NCI-H345 treated with DMSO at 0.1 percent for 48 hours (cell line): ENCODE measurements around the gene UST.
A peak's percentile ranks its signal among the peaks of the same experiment; 100 is the strongest.
"Not testable (repeated sequence)": the region's sequence is repeated elsewhere in the genome, so short reads cannot be mapped to it uniquely, and the experiment has no call there.

ENCODE experiments used
- DNase-seq: peaks from one replicate; lab custom pipeline; 2025; ENCODE audit not compliant: unreplicated experiment; lab: John Stamatoyannopoulos, UW

The UST gene

DNA sequence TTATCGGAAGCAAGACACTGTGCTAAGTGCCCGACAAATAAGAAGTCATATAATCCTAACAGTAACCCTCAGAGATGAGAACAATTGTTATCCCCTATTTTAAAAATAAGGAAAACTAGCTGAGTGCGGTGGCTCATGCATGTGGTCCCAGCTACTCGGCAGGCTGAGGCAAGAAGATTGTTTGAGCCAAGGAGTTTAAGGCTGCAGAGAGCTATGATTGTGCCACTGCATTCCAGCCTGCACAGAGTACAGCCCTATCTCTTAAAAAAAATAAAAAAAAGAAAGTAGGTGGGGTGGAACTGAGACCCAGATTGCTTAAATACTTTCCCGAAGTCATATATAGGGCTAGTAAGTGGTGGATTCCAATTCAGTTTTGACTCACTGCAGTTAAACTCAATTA, 84.7 kb downstream of the UST start:
- DNase-seq = no peak

DNA sequence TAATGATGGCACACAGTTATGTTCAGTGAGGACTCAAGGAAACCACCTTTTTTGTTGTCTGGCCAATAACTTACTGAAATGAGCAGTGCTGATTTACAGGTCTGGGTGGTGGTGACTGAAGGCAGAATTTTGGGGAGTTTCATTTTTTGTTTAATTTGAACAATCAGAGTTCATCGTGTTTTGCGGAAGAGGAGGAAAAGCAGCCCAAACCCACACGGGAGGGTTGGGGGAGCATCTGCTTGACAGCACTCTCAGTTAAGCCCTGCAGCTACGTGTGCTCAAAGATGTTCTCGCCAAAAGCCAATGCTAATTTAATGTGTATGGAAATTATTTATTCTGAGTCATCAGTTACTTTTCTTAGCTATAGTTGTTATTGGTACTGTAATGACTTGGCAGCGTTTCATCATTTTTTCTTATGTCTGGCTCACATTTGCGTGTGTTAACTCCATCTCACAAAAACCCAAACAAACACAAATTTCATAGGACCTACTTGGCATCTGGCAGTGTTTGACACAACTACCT, 89.2 kb downstream of the UST start:
- DNase-seq = no peak

DNA sequence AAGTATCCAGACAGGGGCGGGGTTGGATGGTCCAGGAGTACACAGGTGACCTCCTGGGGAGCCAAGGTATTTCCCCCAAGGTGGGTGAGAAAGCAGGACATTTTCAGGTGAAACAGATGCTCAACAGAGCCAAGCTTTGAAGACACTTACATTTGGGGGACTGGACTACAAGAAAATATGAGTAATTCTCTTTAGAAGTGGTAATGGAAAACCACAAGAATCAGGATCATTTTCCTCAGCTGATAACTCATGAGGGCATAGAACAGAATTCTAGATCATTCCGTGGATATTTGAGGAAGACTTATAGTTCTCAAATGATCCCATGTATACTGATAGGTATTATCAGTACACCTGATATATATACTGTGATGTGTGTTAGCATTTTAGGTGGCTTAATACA, 89.9 kb downstream of the UST start:
- DNase-seq = no peak

DNA sequence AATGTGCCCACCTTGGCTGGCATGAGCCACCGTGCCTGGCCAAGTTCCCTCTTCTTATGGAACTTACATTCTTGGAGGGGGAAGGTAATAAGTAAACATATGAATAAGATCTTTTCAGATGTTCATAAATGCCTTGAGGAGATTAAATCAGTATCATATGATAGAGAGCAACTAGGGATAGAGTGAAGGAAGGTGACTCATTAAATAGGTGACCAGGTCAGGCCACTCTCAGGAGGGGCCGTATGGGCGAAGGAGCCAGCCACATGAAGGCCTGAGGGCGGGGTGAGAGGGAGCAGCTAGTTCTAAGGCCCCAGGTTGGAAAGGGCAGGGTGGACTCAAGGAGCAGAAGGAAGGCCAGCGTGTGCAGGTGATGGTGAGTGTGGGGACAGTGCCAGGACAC, 91.1 kb downstream of the UST start:
- DNase-seq = no peak

DNA sequence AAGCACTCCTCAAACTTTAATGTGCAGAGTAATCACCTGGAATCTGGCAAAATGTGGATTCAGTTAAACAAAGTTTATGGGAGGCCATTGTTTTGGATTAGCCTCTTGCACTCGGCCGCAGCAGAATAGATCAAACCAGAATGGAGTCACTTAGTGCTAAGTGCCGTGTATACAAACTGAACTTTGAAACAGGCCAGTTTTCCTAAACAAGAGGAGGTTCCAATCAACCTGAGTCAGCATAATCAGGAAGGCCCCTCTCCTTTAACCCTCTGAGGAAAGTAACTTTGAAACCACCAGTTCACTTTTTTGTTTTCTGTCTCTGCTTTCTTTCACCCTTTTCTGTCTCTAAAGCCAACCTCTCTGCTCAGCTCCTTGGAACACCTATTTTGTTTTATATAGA, 92.2 kb downstream of the UST start:
- no peak for DNase-seq

DNA sequence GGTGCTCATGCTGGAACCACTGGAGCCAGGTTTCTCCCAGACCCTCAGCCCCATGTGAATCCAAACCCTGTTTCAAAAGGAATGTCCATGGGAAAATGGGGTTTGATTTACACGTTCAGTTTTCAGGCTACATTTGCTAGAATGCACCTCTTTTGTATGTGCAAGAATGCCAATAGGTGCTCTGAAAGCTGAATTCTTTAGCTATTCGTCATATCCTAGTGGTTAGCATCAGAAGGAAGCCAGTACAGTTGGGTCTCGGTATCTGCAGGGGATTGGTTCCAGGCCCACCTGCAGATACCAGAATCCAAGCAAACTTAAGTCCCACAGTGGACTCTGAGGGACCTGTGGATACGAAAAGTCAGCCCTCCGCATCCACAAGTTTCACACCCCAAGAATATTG, 93.4 kb downstream of the UST start:
- DNase-seq = no peak

DNA sequence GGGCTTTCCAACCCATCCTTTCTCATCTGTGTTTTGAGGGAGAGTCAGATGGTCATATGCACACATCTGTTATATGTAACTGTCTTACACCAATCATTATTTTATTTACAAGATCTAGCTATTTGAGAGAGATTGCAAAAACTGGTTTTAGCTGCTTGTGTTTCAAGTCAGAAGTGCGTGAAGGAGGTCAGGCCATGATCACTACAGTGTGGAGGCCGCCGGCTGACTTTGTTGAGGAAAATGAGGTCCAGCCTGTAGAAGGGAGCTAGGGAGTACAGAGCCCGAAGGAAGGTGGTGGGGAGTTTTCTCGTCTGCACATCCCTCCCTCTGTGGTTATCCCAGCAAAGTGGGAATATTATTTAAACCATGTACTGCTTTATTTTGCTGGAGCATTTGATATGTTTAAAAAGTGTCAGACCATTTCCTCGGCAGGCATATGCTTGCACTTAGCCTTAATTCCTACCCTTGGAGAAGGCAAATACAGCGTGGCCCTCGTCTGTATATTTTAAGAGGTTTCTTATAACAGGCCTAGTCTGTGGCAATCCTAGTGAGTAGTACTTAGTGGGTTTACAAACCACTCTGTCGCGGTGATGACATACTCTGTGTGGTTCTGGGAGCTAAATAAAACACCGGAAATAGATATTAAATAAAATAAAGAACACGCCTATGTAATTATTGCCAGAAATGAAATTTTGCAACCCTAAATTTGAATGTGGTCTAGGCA, 95.6 kb downstream of the UST start:
- DNase-seq = no peak

DNA sequence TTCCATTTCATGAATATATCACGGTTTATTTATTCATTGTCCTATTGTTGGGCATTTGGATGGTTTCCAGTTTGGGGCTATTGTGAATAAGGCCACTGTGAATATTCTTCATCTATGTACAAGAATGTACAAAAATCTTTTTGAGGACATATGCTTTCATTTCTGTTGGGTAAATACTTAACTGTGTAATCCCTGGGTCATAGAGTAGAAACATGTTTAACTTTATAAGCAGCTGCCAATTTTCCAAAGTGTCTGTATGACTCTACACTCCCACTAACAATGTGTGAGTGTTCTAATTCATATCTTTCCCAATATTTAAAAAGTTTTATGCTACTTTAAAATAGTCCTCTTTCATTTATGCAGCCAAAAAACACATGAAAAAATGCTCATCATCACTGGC, 98.6 kb downstream of the UST start:
- DNase-seq = no peak

DNA sequence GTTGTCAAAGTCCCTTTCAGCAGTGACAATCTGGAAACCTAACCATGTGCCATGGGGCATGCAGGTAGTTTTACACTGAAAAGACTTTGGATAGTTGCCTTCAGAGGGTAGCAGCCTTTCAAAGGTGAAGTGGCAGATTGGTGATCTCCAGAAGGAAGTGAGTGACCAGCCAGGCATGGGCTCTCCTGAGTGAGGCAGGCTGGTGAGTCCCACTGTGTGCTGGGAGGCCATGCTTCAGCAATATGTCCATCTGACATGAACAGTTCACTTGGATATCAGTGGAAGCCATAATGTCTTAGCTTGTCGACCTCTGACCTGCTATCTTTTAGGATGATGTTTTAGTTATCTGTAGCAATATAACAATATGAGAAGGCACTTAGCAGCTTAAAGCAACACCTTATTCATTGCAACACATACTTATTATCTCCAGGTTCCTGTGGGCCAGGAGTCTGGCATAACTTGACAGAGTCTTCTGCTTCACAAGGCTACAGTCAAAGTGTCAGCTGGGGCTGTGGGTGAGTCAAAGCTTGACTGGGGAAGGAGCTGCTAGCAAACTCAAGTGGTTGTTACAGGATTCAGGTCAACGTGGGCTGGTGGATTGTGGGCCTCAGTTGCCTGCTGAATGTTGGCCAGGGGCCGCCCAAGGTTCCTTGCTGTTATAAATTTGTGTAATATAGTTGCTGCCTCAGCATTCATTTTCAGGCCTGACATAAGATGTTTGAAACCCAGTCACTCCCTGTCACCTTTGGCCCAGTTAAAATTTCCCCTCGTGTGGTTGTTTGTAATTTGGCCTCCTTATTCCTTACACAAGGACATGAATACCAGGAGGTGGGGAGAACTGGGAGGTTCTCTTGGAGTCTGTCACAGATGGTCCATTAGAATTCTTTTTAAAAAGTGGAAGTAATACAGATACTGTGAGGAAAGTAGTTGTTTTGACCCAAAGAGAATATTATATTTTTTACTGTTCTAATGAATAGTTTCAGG, 100.2 kb downstream of the UST start:
- no peak for DNase-seq

DNA sequence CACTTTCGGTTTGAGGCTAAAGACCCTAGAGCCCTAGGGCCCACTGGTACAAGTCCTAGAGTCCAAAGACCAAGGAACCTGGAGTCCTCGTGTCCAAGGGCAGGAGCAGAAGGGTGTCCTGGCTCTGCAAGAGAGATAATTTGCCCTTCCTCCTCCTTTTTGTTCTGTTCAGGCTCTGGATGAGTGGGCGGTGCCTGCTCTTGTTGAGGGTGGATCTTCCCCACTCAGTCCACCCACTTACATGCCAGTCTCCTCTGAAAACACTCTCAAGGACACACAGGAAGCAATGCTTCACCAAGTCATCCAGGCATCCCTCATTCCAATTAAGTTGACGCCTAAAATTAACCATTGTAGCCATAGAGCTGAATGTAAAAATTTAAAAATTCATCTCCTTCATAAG, 102.1 kb downstream of the UST start:
- DNase-seq = no peak

DNA sequence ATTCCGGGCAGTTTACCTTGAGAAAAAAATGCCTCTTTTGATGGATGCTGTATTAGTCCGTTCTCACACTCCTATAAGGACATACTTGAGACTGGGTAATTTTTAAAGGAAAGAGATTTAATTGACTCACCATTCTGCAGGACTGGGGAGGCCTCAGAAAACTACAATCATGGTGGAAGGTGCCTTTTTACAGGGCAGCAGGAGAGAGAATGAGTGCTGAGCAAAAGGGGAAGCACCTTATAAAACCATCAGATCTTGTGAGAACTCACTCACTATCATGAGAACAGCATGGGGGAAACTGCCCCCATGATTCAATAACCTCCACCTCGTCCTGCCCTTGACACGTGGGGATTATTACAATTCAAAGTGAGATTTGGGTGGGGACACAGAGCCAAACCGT, 102.6 kb downstream of the UST start:
- DNase-seq = not testable (repeated sequence)

DNA sequence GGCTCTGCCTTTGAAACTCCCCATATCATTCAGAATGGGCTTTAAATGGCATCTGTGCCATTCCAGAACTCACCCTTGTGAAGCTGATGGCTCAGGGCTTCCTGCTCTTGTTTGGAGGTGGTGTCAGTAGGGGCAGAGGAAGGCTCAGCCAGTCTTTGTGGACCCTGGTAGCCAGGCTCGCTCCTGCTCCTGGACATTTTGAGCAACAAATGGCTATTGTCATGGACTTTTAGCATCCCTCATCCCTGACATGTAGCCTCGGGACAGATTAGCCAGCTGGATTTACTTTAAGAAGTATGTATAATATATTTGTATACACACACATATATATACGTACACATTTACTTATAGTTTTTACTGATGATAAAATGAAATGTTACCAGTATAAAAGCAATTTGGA, 104.1 kb downstream of the UST start:
- DNase-seq = no peak

DNA sequence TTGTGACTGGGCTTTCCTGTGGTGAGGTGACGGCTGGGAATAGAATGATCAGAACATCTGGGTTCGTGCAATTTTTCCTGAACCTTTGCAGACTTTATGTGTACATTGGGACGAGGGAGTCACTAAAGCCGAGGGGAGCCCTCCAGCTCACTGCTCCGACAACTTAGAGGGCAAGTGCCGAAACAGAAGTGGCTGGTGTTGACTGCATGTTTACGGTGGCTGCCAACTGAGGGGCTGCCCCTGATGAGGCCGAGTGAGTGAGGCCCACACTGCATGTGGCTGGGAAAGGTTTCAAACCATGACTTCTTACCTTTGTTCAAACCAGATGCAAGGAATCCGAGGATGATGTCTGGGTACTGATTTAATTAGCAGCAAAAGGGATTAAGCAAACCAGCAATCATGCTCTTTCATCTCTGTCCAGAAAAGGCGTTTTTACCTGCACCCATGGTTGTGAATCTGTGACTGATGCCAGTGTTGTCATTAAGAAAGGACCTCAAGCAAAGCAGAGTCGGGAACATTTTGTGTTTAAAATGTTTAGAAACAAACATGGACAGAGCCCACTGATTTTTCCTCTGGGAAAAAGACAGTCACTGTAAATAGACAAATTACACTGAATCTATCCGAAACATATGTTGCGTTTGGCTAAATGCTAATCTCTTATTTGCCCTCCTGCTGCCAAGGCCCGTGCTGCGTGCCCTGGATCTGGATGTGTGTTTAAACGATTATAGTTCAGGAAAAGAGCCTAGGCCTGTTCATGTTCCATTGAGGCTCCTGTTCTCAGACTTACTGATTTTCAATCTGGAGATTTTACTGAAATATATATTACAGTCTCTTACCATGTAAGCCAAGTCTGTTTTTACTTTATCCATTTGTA, 105.1 kb downstream of the UST start:
- no peak for DNase-seq

DNA sequence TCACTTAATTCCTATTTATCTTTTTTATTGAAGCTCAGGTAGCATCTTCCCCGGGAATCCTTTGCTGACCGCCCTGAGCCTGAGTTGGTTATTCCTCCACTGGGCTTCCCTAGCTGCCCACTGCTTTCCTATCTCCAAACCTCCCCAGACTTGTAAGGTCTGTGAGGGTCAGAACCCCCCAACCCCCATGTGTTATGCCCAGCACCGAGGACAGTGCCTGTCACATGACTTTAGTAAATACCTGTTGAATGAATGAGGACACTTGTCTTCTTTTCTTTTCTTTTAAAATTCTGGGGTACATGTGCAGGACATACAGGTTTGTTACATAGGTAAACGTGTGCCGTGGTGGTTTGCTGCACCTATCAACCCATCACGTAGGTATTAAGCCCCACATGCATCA, 105.9 kb downstream of the UST start:
- DNase-seq = no peak

DNA sequence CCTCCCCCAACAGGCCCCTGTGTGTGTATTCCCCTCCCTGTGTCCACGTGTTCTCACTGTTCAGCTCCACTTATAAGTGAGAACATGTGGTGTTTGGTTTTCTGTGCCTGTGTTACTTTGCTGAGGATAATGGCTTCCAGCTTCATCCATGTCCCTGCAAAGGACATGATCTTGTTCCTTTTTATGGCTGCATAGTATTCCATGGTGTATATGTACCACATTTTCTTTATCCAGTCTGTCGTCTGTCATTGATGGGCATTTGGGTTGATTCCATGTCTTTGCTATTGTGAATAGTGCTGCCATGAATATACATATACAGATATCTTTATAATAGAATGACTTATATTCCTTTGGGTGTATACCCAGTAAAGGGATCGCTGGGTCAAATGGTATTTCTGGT, 106.3 kb downstream of the UST start:
- not testable (repeated sequence) for DNase-seq

DNA sequence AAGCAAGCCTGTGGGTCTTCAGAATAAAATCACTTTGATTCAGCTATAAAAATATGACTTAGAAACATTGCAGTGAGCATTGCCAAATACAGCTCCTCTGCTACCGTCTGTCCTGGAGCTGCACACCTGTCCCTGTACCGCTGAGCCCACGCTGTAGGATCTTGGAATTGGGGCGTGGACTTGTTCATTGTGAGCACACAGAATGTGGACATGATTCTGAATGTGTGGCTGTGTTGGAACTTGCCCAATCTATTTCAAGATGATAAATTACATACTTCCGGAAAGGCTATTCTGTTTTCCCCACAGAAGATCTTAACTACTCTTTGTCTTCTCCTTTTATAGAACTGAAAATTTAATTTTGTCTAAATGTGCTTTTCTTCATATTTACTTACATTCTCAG, 107.3 kb downstream of the UST start:
- peak; percentile 19 for DNase-seq

DNA sequence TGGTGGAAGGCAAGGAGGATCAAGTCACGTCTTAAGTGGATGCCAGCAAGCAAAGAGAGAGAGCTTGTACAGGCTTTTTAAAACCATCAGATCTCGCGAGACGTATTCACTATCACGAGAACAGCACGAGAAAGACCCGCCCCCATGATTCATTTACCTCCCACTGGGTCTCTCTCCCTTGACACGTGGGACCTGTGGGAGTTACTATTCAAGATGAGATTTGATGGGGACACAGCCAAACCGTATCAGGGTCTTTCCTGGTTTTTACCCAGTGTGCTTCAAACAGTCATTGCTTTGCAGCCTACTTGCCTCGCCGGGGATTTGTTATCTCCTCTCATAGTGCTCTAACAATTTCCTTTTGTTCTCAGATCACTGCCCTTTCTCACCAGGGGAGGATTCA, 108.2 kb downstream of the UST start:
- DNase-seq = no peak

DNA sequence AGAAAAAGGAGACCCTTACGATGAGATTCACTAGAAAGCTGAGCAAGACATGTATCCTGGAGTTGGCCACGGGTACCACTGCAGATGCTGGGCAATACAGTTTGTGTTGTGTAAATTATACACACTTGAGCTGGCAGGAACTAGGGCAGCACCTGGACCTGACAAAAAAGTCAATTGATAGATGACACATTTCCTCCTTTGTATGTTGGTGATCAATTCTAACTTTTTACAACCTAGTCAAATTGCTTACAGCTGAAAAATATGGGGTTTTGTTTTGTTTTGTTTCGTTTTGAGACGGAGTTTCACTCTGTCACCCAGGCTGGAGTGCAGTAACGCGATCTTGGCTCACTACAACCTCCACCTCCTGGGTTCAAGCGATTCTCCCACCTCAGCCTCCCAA, 108.9 kb downstream of the UST start:
- DNase-seq = no peak

DNA sequence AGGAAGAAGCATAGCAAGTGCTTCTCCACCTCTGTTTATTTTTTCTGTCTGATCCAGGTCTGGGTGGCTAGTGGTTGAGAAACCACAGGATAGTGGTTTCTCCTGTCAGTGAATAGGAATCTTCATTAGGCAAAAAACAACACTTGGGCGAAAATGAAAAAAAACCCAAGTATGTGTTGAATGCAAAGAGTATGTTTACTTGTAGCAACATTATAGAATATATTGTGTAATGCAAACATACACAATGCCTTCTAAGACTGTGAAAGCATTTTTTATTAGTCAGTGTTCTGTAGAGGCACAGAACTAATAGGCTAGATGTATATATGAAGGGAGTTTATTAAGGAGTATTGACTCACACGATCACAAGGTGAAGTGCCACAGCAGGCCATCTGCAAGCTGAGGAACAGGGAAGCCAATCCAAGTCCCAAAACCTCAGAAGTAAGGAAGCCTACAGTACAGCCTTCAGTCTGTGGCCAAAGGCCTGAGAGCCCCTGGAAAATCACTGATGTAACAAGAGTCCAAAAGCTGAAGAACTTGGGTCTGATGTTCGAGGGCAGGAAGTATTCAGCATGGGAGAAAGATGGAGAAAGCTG, 111.1 kb downstream of the UST start:
- no peak for DNase-seq

DNA sequence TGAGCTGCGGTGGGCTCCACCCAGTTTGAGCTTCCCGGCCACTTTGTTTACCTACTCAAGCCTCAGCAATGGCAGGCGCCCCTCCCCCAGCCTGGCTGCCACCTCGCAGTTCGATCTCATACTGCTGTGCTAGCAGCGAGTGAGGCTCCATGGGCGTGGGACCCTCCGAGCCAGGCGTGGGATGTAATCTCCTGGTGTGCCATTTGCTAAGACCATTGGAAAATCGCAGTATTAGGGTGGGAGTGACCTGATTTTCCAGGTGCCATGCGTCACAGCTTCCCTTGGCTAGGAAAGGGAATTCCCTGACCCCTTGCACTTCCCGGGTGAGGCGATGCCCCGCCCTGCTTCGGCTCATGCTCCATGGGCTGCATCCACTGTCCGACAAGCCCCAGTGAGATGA, 117.3 kb downstream of the UST start:
- DNase-seq = not testable (repeated sequence)

DNA sequence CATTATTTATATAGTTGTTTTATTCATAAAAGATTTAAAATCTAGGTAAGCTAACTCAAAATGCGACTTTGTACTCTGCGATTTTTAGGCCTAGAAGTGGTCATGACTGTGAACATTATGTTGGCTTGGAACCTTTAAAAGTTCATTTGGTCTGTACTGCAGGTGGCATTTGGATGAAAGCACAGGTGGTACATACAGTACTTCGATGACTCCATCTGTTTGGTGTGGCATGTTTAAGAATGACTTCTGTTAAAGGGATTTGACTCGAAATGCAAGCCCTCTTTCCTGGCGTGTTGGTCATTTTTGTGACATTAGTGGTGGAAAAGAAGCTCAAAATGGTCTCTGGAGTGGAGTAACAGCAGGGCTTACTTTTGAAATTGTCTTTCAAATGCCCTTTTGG, 118.1 kb downstream of the UST start:
- no peak for DNase-seq
